HG02852 (cell line): Measurements from ENCODE around the gene TRIM42.

Source experiments
- ATAC-seq: cut with Tn5 transposase; IDR thresholded peaks from one replicate; pipeline ENCODE4 v1.9.1; 2021; ENCODE audit warnings: mild to moderate bottlenecking, moderate library complexity; ENCODE audit not compliant: unreplicated experiment

Gene TRIM42

DNA sequence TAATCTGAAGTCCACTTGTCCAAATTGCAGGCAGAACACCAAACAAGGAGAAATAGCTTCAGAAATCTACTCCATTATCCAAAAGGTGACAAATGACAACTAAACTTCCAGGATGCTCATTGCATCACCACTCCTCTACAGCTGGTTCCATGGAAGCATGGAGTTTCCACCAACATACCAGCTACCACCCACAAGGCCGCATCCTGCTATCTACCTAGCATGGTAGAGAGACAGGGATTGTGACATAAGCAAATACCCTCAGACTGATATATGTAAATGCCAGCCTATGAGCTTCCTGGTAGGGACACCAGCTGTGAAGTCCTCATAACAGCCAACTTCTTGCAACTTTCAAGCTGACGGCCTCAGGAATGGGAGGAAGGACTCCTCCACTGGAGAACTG, at the start of gene TRIM42:
TSS of gene TRIM42 (plus strand) at position 301 of the 400 bp plus-strand sequence. CDS start 166 bp downstream, outside the sequence.
- ATAC-seq: no peak

DNA sequence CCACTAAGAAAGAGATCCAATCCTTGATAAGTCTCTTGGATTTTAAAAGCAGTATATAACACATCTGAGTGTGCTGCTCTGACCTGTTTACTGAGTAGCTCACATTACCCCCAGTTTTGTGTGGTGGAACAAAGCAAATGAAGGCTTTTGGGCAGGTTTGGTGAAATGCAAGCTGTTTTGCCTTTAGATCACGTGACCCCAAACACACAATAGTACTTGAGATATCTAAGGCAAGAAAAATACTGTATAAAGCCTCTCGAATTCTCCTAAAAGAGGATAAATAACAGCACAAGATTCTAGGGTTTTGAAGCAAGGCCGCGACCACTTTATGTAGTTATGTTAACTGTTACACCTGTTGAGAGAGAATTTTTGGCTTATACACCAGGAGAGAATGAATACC, 49.3 kb upstream of the TRIM42 start:
- ATAC-seq: no peak

DNA sequence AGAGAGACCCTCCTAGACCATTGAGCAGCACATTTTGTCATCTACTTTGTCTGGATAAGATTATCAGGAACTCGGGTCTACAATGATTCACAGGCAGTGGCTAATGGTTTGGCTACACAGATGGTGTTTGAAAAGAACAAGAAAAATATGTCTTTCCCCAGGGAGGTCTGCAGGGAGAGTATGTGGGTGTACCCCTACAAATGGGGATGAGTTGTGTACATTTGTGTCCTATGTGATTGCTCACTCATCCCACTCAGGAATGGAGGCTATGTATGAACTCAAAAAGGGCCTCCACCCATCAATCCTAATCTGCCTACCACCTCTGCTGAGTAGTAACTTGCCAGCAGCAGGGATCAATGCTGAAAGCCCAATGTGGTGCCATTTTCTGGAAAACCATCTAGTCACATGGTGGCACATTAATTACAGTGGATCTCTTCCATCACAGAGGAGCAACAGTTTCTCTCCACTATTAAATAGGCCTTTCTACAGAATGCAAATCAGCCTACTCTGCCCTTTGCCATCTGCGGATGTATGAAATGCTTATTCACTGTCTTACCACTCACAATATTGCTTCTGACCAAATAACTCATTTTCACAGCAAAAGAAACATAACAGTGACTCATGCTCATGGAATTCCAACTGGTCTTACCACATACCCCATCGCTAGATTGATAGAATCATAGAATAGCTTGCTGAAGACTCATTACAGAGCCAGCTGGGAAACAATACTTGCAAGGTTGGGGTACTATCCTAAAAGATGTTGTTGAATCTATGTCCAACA, 48.3 kb upstream of the TRIM42 start:
- no peak for ATAC-seq

DNA sequence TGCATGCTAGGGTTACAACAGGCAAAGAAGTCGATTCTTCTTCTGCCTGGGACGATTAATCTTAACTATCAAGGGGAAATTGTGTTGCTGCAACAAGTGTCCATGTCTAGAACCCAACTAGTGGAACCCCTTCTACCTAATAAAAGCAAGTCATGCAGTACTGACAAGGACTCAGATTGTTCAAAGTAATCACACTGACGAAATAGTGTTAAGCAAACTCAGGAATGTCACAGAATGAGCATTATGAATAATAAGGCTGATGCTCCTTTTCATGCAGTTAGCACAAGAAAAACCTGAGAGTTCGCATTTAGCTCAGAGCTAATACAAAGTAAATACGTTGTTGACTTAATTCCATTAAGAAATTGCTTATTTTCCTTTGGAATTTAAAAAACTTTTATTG, 47.5 kb upstream of the TRIM42 start:
- no peak for ATAC-seq

DNA sequence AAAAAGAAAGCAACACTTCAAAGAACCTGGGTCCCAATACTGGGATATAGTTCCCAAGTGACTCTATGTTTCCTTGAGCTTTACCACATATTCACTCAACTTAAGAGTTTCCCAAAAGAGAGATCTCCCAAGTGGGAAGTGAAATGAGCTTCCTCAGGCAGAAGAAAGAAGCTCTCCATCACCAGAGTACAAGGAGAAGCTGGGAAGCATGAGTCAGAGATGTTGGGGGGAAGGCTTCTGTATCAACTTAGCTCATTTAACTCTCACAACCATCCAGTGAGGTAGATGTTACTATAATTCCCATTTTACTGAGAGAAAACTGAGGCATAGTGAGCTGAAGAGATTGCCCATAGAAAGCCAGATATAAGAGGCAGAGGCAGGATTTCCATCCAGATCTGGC, 47.0 kb upstream of the TRIM42 start:
- ATAC-seq: no peak

DNA sequence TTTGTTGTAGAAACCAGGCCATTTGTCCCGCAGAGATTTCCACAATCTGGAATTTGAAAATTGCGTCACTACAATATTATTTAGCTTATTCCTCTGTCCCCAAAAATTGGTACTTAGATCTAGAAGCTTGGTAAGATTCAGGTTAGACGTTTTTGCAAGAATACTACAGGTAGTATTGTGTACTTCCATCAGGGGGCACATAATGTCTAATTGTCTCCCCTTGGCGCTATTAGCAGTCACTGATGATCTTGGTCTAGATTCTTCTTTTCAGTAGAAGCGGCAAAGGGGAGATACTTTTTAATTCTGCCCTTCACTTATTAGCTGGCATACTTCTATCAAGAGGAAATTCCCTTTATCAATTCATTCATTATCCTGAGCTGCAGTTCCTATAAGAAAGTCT, 42.6 kb upstream of the TRIM42 start:
- no peak for ATAC-seq

DNA sequence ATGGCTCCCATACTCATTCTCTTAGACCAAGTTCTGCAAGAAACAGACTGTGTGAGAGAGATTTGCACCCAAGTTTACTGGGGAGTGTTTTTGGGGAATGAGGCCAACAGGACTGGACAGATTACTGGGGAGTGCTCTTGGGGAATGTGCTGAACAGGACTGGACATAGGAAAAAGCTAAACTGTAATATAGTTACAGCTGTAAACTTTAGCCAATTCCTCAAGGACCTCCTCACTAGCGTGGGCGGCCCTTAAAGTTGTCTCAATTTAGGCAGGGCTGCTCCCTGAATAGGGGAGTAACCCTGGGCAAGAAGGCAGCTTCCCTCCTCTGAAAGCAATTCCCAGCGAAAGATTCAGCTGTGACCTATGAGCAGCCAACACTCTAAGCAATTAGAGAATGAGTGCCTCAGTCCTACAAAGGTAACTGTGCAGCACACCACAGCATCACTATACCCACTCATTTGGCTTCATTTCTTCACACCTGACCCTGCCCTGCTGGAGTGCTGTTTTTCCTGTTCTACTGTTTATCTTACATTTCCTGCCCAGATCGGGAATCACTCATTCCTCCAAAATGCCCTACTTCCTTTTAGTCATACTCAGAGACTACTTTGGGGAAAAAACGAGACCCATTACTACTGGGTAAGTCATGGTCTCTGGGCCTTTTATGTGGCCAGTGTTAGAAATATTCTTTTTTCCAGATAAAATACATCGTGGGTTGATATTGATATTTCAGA, 41.3 kb upstream of the TRIM42 start:
- no peak for ATAC-seq

DNA sequence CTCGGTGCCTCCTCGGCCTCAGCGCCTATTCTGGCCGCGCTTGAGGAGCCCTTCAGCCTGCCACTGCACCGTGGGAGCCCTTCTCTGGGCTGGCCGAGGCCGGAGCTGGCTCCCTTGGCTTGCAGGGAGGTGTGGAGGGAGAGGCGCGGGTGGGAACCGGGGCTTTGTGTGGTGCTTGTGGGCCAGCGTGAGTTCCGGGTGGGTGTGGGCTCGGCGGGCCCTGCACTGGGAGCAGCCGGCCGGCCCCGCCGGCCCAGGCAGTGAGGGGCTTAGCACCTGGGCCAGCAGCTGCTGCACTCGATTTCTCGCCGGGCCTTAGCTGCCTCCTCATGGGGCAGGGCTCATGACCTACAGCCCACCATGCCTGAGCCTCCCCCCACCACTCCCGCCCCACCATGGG, 26.6 kb upstream of the TRIM42 start:
- ATAC-seq: no peak

DNA sequence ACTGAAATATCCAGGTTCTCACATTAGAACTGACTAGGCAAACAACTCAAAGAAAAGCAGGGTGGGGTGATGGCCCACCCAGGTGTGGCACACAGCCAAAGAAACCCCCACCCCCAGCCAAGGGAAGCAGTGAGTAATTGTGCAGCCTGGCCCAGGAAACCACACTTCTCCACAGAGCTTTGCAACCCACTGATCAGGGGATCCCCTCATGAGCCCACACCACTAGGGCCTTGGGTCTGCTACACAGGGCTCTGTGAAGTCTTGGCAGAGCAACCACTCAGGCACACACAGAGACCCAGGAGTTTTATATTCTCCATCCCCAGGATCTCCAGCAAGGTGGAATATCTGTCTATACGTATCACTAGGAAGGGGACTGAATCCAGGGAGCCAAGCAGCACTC, 22.2 kb upstream of the TRIM42 start:
- no peak for ATAC-seq

DNA sequence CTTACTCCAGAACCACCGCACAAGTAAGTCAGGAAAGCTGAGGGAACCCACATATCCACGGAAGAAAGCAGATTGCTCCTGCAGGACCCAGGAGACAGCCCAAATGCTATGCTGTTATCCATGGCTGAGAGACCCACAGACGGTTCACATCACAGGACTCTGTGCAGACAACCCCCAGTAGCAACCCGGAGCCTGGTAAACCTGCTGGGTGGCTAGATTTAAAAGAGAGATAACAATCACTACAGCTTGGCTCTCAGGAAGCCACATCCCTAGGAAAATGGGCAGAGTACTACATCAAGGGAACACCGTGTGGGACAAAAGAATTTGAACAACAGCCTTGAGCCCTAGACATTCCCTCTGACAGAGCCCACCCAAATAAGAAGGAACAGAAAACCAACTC, 13.8 kb upstream of the TRIM42 start:
- no peak for ATAC-seq

DNA sequence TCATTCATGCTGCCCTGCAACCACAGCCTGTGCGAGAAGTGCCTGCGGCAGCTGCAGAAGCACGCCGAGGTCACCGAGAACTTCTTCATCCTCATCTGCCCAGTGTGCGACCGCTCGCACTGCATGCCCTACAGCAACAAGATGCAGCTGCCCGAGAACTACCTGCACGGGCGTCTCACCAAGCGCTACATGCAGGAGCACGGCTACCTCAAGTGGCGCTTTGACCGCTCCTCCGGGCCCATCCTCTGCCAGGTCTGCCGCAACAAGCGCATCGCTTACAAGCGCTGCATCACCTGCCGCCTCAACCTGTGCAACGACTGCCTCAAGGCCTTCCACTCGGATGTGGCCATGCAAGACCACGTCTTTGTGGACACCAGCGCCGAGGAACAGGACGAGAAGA, 4.7 kb downstream of the TRIM42 start:
- ATAC-seq: no peak

DNA sequence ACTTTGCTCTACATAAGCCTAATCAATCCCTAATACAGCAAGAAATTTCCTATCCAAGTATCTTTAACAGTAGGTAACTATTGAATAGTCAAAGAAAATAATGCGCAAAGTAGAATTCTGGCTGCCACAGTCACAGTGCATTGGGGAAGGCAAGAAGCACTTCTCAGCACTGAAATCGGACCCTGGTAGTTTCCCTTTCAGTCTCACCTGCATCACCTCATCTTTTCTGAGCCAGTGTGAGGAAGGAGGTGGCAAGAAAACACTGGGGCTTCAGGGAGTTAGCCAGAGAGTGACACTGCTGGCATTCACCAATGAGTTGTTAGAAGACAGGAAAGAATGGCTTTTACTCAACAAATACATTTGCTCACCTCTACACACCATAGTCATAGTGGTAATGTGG, 8.3 kb downstream of the TRIM42 start:
- no peak for ATAC-seq

DNA sequence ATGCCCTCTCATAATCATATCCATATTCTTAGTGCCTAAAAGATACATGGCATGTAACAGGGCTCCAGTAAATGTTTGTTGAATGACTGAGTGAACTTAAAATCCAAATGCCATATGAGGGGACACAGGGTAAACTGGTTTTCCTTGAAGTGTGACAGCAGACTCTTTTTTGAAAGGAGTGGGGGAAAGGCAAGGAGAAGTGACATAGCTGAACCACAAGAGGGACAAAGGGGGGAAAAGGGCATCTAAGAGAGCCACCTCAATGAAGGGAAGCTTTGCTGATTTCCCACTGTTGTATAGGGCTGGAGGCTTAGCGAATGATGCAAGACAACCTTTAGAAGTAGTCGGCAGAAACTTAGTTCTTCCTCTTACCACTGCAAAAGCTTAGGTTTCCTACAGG, 9.1 kb downstream of the TRIM42 start:
- ATAC-seq: no peak

DNA sequence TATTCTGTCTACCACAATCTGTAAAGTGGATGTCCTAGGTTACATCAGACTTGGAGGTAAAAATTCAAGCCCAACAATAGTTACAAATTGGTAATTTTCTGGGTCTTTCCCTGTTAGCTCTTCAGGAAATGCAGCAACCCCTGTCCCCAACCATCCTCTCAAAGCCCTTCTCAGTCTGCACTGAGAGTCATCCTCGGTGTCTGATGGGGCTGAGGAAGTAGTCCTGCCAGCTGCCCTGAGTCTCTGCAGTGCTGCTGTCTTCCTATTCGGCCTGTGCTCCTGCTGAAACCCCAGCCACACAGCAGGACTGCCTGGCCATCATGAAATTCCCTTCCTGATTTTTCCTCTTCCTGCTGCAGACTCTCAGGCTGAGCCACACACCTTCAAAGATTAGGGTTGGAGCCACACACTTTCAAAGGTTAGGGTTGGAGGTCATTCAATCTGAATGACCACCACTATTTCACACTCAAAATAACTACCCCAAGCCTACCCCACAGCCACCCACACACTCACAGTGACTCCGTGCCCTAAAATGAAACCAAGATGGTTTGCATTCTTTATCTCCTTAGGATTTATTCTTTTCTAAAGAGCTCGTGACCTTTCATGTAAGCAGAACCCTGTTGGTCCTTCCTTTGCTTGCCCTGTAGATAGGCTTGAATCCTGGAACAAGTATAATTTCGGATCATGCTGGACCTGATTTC, 17.6 kb downstream of the TRIM42 start:
- ATAC-seq: no peak

DNA sequence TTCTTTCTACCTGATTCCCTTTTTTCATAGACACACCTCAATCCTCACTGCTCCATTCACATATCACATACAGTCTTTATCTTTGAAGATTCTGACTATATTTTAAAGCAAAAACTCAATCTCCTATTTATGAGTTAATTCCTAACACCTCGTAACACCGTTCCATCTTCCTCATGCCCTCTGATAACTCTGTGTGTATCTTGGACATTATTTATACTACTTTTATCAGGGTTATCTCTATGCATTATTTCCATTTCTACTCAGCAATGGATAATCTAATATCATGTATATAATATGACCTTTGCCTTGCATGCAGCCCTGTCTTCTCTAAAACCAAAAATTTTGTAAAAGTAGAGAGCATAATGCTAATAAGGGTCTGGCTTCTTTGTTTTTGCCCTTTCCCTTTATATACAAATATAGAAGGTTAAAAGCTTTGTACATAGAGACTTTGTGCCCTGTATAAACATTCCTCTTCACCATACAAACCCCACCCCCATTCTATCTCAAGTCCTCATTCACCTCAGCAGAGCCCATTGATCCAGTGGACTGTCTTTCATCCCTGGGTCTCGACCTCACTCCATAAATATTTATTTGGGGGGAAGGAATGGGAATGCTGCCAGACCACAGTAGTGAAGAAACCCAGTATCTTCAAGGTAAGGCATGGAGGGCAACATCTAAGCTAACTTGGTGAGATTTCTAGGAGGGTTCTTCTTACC, 21.8 kb downstream of the TRIM42 start:
- no peak for ATAC-seq

DNA sequence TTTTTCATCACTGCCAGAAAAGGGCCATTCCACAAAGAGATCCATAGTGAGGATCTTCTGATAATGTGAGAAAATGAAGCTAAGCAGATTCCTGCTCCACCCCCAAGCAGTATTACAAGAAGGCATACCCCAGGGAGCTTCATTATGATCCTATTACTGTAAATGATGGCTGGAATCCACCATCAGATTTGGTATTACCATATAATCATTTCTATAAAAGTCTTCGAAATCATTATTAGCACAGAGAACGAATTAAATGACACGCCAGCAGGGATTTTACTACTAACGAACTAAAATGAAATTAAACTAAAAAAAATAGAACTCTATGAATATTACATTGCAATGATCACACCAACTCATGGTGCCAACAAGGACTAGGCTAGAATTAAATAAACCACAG, 24.4 kb downstream of the TRIM42 start:
- ATAC-seq: no peak

DNA sequence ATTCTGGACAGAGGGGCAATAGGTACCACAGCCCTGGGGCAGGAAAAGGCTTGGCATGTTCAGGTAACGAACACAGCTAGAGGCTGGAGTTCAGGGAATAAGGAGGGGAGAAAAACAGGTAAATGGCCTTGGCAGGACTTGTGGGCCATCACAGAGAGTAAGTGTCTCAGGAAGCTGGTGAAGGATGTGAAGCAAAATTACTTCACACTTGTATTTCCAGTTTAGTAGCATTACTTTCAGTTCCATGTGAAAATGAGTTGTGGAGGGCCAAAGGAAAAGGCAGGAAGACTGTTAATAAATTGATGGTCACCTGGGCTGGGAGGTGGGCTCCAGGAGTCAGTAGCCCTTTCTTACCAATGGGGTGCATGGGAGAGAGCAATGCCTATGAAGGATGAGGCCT, 25.6 kb downstream of the TRIM42 start:
- ATAC-seq: no peak

DNA sequence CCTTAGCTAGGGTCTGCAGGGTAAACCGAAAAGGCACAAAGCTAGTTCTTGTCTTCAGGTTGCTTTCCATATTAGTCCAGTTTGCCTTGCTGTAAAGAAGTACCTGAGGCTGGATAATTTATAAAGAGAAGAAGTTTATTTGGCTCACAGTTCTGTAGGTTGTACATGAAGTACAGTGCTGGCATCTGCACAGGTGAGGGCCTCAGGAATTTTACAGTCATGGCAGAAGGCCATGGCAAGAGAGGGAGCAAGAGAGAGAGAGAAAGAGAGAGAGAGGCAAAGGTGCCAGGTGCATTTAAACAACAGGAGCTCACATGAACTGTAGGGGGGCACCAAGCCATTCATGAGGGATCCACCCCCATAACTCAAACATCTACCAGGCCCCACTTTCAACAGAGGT, 26.9 kb downstream of the TRIM42 start:
- ATAC-seq: no peak

DNA sequence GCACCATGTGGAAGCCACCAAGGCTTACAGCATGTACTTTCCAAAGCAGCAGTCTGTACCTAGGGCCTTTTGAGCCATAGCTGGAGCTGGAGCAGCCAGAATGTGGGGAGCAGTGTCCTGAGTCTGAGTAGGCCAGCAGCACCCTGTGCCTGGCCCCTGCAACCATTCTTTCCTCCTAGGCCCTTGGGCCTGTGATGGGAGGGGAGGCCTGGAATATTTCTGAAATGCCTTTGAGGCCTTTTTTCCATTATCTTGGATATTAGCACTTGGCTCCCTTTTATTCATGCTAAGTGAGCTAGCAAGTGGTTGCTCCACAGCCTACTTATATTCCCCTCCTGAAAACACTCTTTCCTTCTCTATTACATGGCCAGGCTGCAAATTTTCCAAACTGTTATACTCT, 28.1 kb downstream of the TRIM42 start:
- ATAC-seq: no peak

DNA sequence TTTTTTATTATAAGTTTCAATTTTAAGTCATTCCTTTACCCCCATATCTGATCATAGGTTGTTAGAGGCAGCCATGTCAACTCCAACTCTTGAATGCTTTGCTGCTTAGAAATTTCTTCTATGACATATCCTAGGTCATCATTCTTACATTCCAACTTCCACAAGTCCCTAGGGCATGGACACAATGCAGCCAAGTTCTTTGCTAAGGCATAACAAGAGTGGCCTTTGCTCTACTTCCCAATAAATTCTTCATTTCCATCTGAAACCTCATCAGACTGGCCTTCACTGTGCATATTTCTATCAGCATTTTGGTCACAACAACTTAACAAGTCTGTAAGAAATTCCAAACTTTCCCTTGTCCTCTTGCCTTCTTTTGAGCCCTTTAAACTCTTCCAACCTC, 28.5 kb downstream of the TRIM42 start:
- ATAC-seq: no peak

DNA sequence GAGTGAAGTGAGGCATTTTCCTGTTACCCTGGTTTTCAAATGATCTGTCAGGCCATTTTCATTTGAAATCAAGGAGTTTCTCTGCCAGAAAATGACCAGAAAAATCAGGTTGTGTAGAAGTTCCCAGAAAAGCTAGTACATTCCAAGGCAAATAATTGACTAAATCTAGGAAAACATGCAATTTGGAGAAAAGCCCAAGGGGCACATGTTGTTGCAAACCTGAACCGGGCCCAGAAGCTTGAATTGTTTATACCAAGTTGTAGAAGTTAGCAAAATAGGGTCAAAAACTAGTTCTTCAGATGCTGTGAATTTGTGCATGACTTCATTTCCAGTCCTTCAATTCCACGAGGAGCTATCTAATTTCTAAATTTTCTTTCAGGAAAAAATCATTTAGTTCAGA, 31.0 kb downstream of the TRIM42 start:
- ATAC-seq: no peak
